Muscle of leg (tissue), 16 donors: ENCODE data around the gene FAM72A. TPM values are rescaled to one million over a fixed set of nuclear protein-coding genes. Genes with fewer than 3 reads are reported as not detected.
"Not testable (repeated sequence)": the region's sequence is repeated elsewhere in the genome, so short reads cannot be mapped to it uniquely, and the experiment has no call there.

ENCODE experiments used
- DNase-seq: peaks from one replicate; pipeline ENCODE4 v3.0.0; 2013
- H3K27ac ChIP-seq: one replicate; pipeline ENCODE4 v1.5.1; 2013; ENCODE audit warnings: mild to moderate bottlenecking, low read length, control low read depth
- H3K27me3 ChIP-seq: one replicate; pipeline ENCODE4 v1.6.1; 2013; ENCODE audit warnings: low read length; ENCODE audit not compliant: control insufficient read depth, insufficient read depth
- H3K36me3 ChIP-seq: one replicate; pipeline ENCODE4 v1.6.1; 2013; ENCODE audit warnings: low read length; ENCODE audit not compliant: control insufficient read depth, insufficient read depth
- H3K4me1 ChIP-seq: one replicate; pipeline ENCODE4 v1.6.1; 2013; ENCODE audit warnings: low read length; ENCODE audit not compliant: control insufficient read depth, insufficient read depth
- H3K4me3 ChIP-seq: one replicate; pipeline ENCODE4 v1.5.1; 2013; ENCODE audit warnings: low read length, control low read depth
- H3K9me3 ChIP-seq: replicated peaks from 2 replicates; pipeline ENCODE4 v1.6.1; 2013; ENCODE audit warnings: low read depth, low read length; ENCODE audit not compliant: control insufficient read depth
- WGBS: methylation state at CpG from one replicate; pipeline ENCODE4 v1.1.5; 2013; ENCODE audit warnings: missing lambda C conversion rate; ENCODE audit not compliant: insufficient coverage; 5-methylcytosine and 5-hydroxymethylcytosine counted together
- long read RNA-seq, 11 donors: transcript quantifications; one replicate each; lab custom pipeline, GENCODE V29; 2026
- polyA plus RNA-seq, 8 donors: library from polyadenylated mRNA; unstranded; fragments of 120-200 nt; gene quantifications; one replicate each; pipeline versions ENCODE4 v1.2.1 to v1.2.3, GENCODE V29; 2013; ENCODE audit warnings: inconsistent platforms in 1 of 8, low replicate concordance in 1 of 8; ENCODE audit not compliant: insufficient read length in 8 of 8, insufficient read depth in 1 of 8
- total RNA-seq: library from RNA; stranded (reverse); fragments of 120-200 nt; gene quantifications from one replicate; pipeline ENCODE4 v1.2.4, GENCODE V29; 2013

The FAM72A gene
- total RNA-seq = 3.3 TPM
- polyA plus RNA-seq = 1 to 10 TPM; 4.0 to 6.7 (median 5.4) TPM
- long read RNA-seq, donor 1 = 0 reads
- long read RNA-seq, donor 2 = 0 reads
- long read RNA-seq, donor 3, partial matches to known transcripts = 18 of 18 reads
- long read RNA-seq, donor 3, other reads (novel, unspliced or antisense) = 0 of 18 reads
- long read RNA-seq, donor 4, partial matches to known transcripts = 0 of 1 reads
- long read RNA-seq, donor 4, other reads (novel, unspliced or antisense) = 0 of 1 reads
- long read RNA-seq, donor 5 = 0 reads
- long read RNA-seq, donor 6 = 0 reads
- long read RNA-seq, donor 7, partial matches to known transcripts = 14 of 17 reads
- long read RNA-seq, donor 7, other reads (novel, unspliced or antisense) = 0 of 17 reads
- long read RNA-seq, donor 8, partial matches to known transcripts = 0 of 1 reads
- long read RNA-seq, donor 8, other reads (novel, unspliced or antisense) = 0 of 1 reads
- long read RNA-seq, donor 9, partial matches to known transcripts = 0 of 1 reads
- long read RNA-seq, donor 9, other reads (novel, unspliced or antisense) = 0 of 1 reads
- long read RNA-seq, donor 10, partial matches to known transcripts = 0 of 1 reads
- long read RNA-seq, donor 10, other reads (novel, unspliced or antisense) = 0 of 1 reads
- long read RNA-seq, donor 11 = 0 reads

- H3K36me3 ChIP-seq, H3K9me3 ChIP-seq, H3K4me1 ChIP-seq, H3K27me3 ChIP-seq: not testable (repeated sequence)
- 0% methylated on average over 10 of the region's 36 CpGs for whole genome bisulfite sequencing
- peak within 1 kb of the TSS; percentile 43 for H3K4me3 ChIP-seq
- peak; percentile 100 for DNase-seq
- H3K27ac ChIP-seq = peak within 1 kb of the TSS; percentile 85
Observed at GRCh38 chr1:206202789-206203363, at the start of gene FAM72A. Gene FAM72A, minus strand, starts transcription at chr1:206202839. Its CDS starts 814 bp downstream, at chr1:206202025.

- not testable (repeated sequence) for H3K4me1 ChIP-seq, H3K27me3 ChIP-seq, H3K36me3 ChIP-seq, H3K4me3 ChIP-seq, H3K9me3 ChIP-seq, H3K27ac ChIP-seq, DNase-seq
- no CpG with 5 or more reads among the region's 3 CpGs for whole genome bisulfite sequencing
Observed at GRCh38 chr1:206250953-206251681, 48.5 kb upstream of the FAM72A start.

- DNase-seq, H3K9me3 ChIP-seq, H3K36me3 ChIP-seq, H3K4me3 ChIP-seq, H3K4me1 ChIP-seq, H3K27ac ChIP-seq, H3K27me3 ChIP-seq: not testable (repeated sequence)
- WGBS = no CpG with 5 or more reads among the region's 10 CpGs
Observed at GRCh38 chr1:206246129-206246886, 43.7 kb upstream of the FAM72A start.

- not testable (repeated sequence) for H3K27me3 ChIP-seq, H3K4me3 ChIP-seq, H3K36me3 ChIP-seq, H3K4me1 ChIP-seq, DNase-seq, H3K9me3 ChIP-seq, H3K27ac ChIP-seq
- no CpG with 5 or more reads among the region's 3 CpGs for WGBS
Observed at GRCh38 chr1:206245479-206245878, 42.8 kb upstream of the FAM72A start.

DNA sequence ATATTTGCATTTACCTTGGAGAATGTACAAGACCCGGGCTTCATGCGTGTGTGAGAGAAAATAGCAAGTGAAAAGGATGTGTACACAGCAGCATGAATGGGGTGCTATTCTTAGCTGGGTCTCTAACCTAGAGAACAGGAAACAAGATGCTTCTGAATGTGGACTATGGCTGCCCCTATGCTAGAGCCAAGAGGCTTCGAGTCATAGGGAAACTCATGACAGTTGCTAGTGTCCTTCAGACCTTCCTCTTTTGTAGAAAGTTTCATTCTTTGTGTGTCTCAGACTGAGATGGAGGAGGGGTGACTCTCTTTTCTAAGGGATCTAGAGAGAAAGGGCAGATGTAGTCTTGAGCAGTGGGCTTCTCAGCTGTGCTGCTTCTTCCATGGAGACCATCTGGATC, 40.7 kb upstream of the FAM72A start:
- H3K9me3 ChIP-seq, H3K36me3 ChIP-seq, H3K4me1 ChIP-seq, H3K27ac ChIP-seq, H3K4me3 ChIP-seq, H3K27me3 ChIP-seq: not testable (repeated sequence)
- no CpG with 5 or more reads among the region's 3 CpGs for whole genome bisulfite sequencing
- peak; percentile 41 for DNase-seq

- H3K4me1 ChIP-seq = not testable (repeated sequence)
- WGBS = no CpG with 5 or more reads among the region's 4 CpGs
- peak; percentile 69 for DNase-seq
Observed at GRCh38 chr1:206240288-206240687, 37.6 kb upstream of the FAM72A start.

GRCh38 chr1:206235190-206235589, 32.6 kb upstream of the FAM72A start:
- H3K27me3 ChIP-seq = not testable (repeated sequence)

More at GRCh38 chr1:206240288-206240687, 37.6 kb upstream of the FAM72A start:
- not testable (repeated sequence) for H3K4me3 ChIP-seq, H3K27me3 ChIP-seq, H3K9me3 ChIP-seq, H3K36me3 ChIP-seq, H3K27ac ChIP-seq

GRCh38 chr1:206234189-206234916, 31.7 kb upstream of the FAM72A start:
- H3K36me3 ChIP-seq, H3K4me1 ChIP-seq, H3K9me3 ChIP-seq, DNase-seq, H3K4me3 ChIP-seq, H3K27ac ChIP-seq, H3K27me3 ChIP-seq: not testable (repeated sequence)
- WGBS = no CpG with 5 or more reads among the region's 3 CpGs

More at GRCh38 chr1:206235190-206235589, 32.6 kb upstream of the FAM72A start:
- not testable (repeated sequence) for H3K4me3 ChIP-seq, H3K27ac ChIP-seq, H3K4me1 ChIP-seq, H3K36me3 ChIP-seq, DNase-seq, H3K9me3 ChIP-seq
- no CpG with 5 or more reads among the region's 2 CpGs for WGBS

GRCh38 chr1:206232970-206233645, 30.5 kb upstream of the FAM72A start:
- H3K4me3 ChIP-seq, H3K4me1 ChIP-seq, DNase-seq, H3K27ac ChIP-seq, H3K9me3 ChIP-seq, H3K36me3 ChIP-seq, H3K27me3 ChIP-seq: not testable (repeated sequence)
- WGBS = no CpG with 5 or more reads among the region's 5 CpGs
